SH-SY5Y (cell line): ENCODE results near the gene CARHSP1.

Experiments
- GATA2 ChIP-seq: IDR thresholded peaks from 2 replicates; pipeline ENCODE4 v1.6.1; 2011; ENCODE audit warnings: mild to moderate bottlenecking, low read depth, low read length
- GATA3 ChIP-seq: IDR thresholded peaks from 2 replicates; pipeline ENCODE4 v1.6.1; 2011; ENCODE audit warnings: low read depth, mild to moderate bottlenecking, low read length, moderate library complexity

DNA sequence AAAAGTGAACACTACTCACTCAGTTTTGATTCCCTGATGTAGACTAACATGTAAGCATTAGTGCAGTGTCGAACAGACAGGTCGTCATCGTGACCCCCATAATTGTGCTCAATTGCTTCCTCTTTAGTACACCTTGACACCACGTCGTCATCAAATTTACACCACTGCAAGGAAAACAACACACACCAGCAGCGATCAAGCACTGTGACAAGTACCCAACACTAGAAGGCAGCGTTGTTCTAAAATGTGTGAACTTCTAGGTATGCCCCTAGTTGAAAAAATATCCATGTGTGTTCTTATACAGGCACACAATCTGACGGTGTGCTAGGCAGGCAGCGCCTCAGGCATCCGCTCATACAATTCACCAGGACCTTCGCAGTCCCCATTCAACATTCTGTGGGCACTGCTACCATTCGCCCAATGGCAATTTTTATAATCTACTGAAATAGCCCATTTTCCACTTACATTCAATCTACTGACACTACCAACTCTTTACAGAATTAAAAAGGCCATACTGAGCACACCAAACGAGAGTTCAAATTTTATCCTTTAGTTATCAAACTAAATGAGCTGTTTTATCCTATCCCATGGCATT lies 36.5 kb upstream of the CARHSP1 start:
- TF ChIP-seq GATA3 = no peak
- TF ChIP-seq GATA2 = no peak
